WERI-Rb-1 (cell line): ENCODE results near the gene UBR3.
"Not testable (repeated sequence)": the region's sequence is repeated elsewhere in the genome, so short reads cannot be mapped to it uniquely, and the experiment has no call there.

Experiments
- DNase-seq: peaks from one replicate; pipeline ENCODE4 v3.0.0-alpha.2; 2020
- H3K27ac ChIP-seq: fragments of 250-450 bp; sonication (Bioruptor Pico); 2 replicates; pipeline ENCODE4 v1.5.1; 2020; ENCODE audit warnings: mild to moderate bottlenecking, moderate library complexity
- H3K27me3 ChIP-seq: fragments of 250-450 bp; sonication (Bioruptor Pico); 2 replicates; pipeline ENCODE4 v1.5.1; 2021; ENCODE audit warnings: mild to moderate bottlenecking, low read depth, moderate library complexity; ENCODE audit not compliant: insufficient read depth, severe bottlenecking
- H3K36me3 ChIP-seq: fragments of 250-450 bp; sonication (Bioruptor Pico); 2 replicates; pipeline ENCODE4 v1.5.1; 2020; ENCODE audit warnings: mild to moderate bottlenecking, moderate library complexity
- H3K4me3 ChIP-seq: 2 replicates; pipeline ENCODE4 v1.5.1; 2011; ENCODE audit warnings: low read depth, mild to moderate bottlenecking, control low read depth, low read length
- H3K9me3 ChIP-seq: fragments of 250-450 bp; sonication (Bioruptor Pico); 2 replicates; pipeline ENCODE4 v1.5.1; 2021; ENCODE audit warnings: mild to moderate bottlenecking, moderate library complexity; ENCODE audit not compliant: severe bottlenecking
- TF ChIP-seq, protein P1 (sequence below): IDR thresholded peaks from 2 replicates; pipeline ENCODE4 v1.5.1; 2011; ENCODE audit warnings: low read depth, mild to moderate bottlenecking, control low read depth, inconsistent platforms, low read length

UBR3 gene

DNA sequence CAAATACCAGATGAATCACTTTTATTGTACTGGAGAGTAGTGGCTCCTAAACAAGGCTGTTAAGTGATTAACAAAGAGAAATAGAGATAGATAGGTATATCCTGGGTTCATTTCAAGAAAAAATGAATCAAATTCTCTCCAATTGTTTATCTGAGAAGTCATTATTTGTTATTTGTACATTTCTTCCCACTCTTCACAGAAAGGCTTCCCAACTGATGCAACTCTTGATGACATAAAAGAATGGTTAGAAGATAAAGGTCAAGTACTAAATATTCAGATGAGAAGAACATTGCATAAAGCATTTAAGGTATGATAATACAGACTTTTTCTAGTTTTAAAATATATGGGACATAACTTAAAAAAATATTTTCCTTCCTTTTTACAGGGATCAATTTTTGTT lies 20.7 kb upstream of the UBR3 start:
- Histone ChIP-seq H3K27me3 (no peaks in the 10 kb centered on the region), H3K27ac (no peak overlapping the region), H3K4me3 (no peak overlapping the region), H3K36me3 (peaks cover 87% of the 10 kb centered on the region), H3K9me3 (no peaks in the 10 kb centered on the region)
- no peak for DNase-seq
- TF ChIP-seq, protein P1, sequence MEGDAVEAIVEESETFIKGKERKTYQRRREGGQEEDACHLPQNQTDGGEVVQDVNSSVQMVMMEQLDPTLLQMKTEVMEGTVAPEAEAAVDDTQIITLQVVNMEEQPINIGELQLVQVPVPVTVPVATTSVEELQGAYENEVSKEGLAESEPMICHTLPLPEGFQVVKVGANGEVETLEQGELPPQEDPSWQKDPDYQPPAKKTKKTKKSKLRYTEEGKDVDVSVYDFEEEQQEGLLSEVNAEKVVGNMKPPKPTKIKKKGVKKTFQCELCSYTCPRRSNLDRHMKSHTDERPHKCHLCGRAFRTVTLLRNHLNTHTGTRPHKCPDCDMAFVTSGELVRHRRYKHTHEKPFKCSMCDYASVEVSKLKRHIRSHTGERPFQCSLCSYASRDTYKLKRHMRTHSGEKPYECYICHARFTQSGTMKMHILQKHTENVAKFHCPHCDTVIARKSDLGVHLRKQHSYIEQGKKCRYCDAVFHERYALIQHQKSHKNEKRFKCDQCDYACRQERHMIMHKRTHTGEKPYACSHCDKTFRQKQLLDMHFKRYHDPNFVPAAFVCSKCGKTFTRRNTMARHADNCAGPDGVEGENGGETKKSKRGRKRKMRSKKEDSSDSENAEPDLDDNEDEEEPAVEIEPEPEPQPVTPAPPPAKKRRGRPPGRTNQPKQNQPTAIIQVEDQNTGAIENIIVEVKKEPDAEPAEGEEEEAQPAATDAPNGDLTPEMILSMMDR, result no peak

DNA sequence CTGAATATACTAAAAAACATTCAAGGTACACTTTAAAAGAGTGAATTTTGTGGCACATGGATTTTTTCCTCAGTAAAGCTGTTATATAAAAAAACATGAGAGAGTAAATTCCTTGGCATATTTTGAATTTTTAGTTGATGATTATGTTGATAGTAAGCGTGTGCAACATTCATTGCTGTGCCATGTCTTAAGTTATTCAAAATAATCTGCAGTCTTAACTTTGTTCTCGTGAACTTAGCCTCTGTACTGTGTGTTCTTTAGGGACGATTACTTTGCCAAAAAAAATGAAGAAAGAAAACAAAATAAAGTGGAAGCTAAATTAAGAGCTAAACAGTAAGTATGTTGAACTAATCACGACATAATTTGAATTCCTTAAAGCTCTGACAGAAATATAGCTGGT lies 19.0 kb upstream of the UBR3 start:
- Histone ChIP-seq H3K36me3 (peaks cover 86% of the 10 kb centered on the region), H3K9me3 (no peaks in the 10 kb centered on the region), H3K4me3 (no peak overlapping the region), H3K27ac (no peak overlapping the region), H3K27me3 (no peaks in the 10 kb centered on the region)
- TF ChIP-seq, protein P1, result no peak
- no peak for DNase-seq

DNA sequence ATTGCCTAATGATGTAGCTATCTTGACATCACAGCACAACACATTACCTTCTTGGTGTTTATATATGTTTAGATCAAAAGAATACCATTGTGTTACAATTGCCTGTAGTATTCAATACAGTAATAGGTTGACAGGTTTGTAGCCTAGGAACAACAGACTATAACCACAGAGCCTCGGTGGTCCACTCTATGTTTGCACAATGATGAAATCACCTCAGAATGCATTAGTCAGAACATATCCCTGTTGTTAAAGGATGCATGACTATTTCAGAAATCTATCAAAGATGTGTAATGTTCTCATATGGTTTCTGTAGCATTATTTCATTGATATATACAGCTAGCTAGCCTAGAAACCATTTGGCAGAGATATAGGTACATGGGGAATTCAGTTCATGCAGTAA lies 11.4 kb upstream of the UBR3 start:
- TF ChIP-seq, protein P1, result no peak
- Histone ChIP-seq H3K9me3 (no peaks in the 10 kb centered on the region), H3K27me3 (no peaks in the 10 kb centered on the region), H3K4me3 (no peak overlapping the region), H3K36me3 (peaks cover 77% of the 10 kb centered on the region), H3K27ac (no peak overlapping the region)
- no peak for DNase-seq

DNA sequence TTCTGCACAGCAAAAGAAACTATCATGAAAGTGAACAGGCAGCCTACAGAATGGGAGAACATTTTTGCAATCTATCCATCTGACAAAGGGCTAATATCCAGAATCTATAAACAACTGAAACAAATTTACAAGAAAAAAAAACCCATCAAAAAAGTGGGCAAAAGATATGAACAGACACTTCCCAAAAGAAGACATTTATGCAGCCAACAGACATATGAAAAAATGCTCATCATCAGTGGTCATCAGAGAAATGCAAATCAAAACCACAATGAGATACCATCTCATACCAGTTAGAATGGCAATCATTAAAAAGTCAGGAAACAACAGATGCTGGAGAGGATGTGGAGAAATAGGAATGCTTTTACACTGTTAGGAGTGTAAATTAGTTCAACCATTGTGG lies 10.3 kb upstream of the UBR3 start:
- not testable (repeated sequence) for H3K27ac ChIP-seq, DNase-seq, H3K27me3 ChIP-seq, H3K4me3 ChIP-seq, H3K9me3 ChIP-seq
- H3K36me3 ChIP-seq, result peaks cover 72% of the 10 kb centered on the region

DNA sequence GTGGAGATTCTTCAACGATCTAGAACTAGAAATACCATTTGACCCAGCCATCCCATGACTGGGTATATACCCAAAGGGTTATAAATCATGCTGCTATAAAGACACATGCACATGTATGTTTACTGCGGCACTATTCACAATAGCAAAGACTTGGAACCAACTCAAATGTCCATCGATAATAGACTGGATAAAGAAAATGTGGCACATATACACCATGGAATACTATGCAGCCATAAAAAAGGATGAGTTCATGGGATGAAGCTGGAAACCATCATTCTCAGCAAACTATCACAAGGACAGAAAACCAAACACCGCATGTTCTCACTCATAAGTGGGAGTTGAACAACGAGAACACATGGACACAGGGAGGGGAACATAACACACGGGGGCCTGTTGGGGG lies 9.9 kb upstream of the UBR3 start:
- H3K27me3 ChIP-seq, H3K9me3 ChIP-seq, H3K27ac ChIP-seq, H3K4me3 ChIP-seq, DNase-seq: not testable (repeated sequence)
- H3K36me3 ChIP-seq, result peaks cover 71% of the 10 kb centered on the region

DNA sequence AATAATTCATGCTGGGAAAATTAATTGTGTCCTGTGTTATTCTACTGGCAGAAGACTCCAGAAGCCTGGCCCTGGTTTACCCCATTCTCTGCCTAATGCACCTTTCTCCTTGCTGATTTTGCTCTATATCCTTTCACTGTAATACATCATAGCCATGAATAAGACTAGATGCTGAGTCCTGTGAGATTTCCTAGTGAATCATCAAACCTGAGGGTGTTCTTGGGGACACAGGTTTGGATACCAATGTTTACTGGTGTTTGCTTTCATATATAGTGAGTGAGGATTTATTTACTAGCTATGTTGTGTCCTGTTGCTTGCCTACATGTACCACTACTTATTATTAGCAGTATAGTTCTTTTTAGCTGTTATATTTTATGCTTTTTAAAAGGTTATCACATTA lies 9.0 kb upstream of the UBR3 start:
- H3K4me3 ChIP-seq, result no peak overlapping the region
- H3K27ac ChIP-seq, result no peak overlapping the region
- H3K36me3 ChIP-seq, result peaks cover 66% of the 10 kb centered on the region
- DNase-seq, result no peak
- TF ChIP-seq, protein P1, result no peak
- H3K27me3 ChIP-seq, result no peaks in the 10 kb centered on the region
- H3K9me3 ChIP-seq, result no peaks in the 10 kb centered on the region

DNA sequence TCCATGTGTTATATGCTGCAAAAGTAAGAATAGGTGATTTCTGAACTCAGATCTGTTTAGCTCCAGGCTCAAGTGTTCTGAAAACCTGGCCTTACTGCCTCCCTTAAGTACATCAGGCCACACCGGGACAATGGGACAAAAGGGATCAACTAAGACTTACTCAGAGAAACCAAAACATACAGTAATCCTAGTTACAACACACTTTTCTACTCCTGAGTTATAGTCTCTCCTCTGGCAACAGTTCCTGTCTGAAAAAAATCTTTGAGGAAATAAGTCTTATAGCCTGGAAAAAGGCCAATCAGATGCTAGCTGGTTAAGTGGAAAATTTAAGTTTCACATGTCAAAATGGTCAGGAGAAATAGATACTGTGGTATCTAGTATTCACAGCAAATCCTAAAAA lies 8.1 kb upstream of the UBR3 start:
- Histone ChIP-seq H3K27me3 (no peaks in the 10 kb centered on the region), H3K9me3 (no peaks in the 10 kb centered on the region), H3K27ac (no peak overlapping the region), H3K36me3 (peaks cover 58% of the 10 kb centered on the region), H3K4me3 (no peak overlapping the region)
- no peak for DNase-seq
- TF ChIP-seq, protein P1, result no peak

DNA sequence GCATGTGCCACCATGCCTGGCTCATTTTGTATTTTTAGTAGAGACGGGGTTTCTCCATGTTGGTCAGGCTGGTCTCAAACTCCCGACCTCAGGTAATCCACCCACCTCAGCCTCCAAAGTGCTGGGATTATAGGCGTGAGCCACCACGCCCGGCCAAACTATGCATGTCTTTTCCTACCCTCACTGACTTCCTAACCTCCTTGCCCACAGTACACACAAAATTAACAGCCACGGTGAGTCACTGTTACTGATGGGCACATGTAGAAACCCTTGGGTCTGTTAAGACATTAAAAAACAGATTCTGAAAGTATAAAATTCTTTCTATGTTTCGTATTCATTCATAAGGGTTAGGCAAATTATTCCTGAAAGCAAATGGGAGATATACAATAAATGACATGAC lies 7.2 kb upstream of the UBR3 start:
- not testable (repeated sequence) for H3K27ac ChIP-seq, H3K4me3 ChIP-seq, DNase-seq, H3K9me3 ChIP-seq, H3K27me3 ChIP-seq
- H3K36me3 ChIP-seq, result peaks cover 52% of the 10 kb centered on the region
